Effector memory CD8-positive, alpha-beta T cell (primary cell): ENCODE measurements around the gene AMER2.
A peak's percentile ranks its signal among the peaks of the same experiment; 100 is the strongest.

ENCODE experiments used
- ATAC-seq: fragments of 150-1000 bp; cut with Tn5 transposase; replicated peaks from 2 replicates; pipeline ENCODE4 v1.10.0; 2021; ENCODE audit warnings: mild to moderate bottlenecking, moderate library complexity
- DNase-seq, 3 experiments: peaks; one replicate each; pipeline ENCODE4 v3.0.0; 2021
- H3K27ac Mint-ChIP-seq, 2 donors: one replicate each; pipeline ENCODE4 v1.8.0; 2022; ENCODE audit warnings: mild to moderate bottlenecking in 2 of 2, mixed read lengths in 2 of 2, moderate library complexity in 2 of 2
- H3K27me3 Mint-ChIP-seq, 2 donors: one replicate each; pipeline ENCODE4 v1.8.0; 2022; ENCODE audit warnings: mixed read lengths in 2 of 2
- H3K36me3 Mint-ChIP-seq: one replicate; pipeline ENCODE4 v1.8.0; 2022; ENCODE audit warnings: mild to moderate bottlenecking, moderate library complexity, mixed read lengths; ENCODE audit not compliant: insufficient read depth
- H3K4me1 Mint-ChIP-seq, 2 donors: one replicate each; pipeline ENCODE4 v1.8.0; 2022; ENCODE audit warnings: low read depth in 2 of 2, mixed read lengths in 2 of 2
- H3K4me3 Mint-ChIP-seq, 2 donors: one replicate each; pipeline ENCODE4 v1.8.0; 2022; ENCODE audit warnings: mild to moderate bottlenecking in 2 of 2, mixed read lengths in 2 of 2, moderate library complexity in 2 of 2
- H3K9me3 Mint-ChIP-seq, 2 donors: one replicate each; pipeline ENCODE4 v1.8.0; 2022; ENCODE audit warnings: mixed read lengths in 2 of 2

The AMER2 gene

DNA sequence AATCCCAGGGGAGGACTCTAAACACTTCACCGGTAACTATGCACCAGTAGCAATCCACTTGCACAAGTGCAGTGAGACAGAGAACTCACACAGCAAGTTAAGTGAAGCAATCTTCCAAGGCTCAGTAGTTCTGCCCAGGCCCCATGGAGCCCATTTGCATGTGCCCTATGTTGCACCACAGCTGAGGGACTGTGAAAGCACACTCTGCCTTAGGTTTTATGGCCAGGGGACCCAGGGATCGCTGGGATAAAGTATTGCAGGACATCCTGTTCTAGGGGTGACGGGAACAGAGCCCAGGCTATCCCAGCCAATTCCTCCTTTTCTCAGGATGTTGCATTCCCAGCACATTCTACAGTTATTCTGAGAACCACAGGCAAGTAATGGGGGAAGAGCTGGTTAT lies 6.0 kb upstream of the AMER2 start:
- Mint-ChIP-seq H3K4me1 (no peaks in the 10 kb centered on the region), H3K4me3 (no peak overlapping the region), H3K27me3 (peaks cover 53 to 95% of the 10 kb centered on the region in 2 donors), H3K36me3 (peaks cover 3% of the 10 kb centered on the region), H3K27ac (no peak overlapping the region), H3K9me3 (peaks cover 0 to 5% of the 10 kb centered on the region in 2 donors)
- DNase-seq (no peak), ATAC-seq (no peak)

DNA sequence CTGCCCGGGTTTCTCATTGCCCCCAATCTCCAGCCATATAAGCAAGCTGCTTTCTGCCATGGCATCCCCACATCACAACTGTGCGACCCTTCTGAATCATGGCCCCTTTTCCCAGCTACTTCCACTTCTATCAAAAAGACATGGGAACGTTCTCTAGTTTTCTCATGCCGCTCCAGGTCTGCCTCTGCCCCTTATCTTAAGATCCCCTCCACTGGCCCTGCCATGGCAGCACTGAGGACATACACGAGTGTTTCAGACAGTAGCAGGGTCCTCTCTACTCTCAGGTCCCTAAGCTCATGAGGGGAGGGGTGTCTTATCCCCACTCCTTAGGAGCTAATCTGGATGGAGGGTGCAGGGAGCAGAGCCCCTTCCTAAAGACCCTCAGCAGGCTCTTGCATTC lies 5.5 kb upstream of the AMER2 start:
- Mint-ChIP-seq H3K4me3 (no peak overlapping the region), H3K27ac (no peak overlapping the region), H3K36me3 (peaks cover 3% of the 10 kb centered on the region), H3K4me1 (no peaks in the 10 kb centered on the region), H3K9me3 (peaks cover 0 to 5% of the 10 kb centered on the region in 2 donors), H3K27me3 (peaks cover 58 to 95% of the 10 kb centered on the region in 2 donors)
- ATAC-seq = no peak
- no peak for DNase-seq

DNA sequence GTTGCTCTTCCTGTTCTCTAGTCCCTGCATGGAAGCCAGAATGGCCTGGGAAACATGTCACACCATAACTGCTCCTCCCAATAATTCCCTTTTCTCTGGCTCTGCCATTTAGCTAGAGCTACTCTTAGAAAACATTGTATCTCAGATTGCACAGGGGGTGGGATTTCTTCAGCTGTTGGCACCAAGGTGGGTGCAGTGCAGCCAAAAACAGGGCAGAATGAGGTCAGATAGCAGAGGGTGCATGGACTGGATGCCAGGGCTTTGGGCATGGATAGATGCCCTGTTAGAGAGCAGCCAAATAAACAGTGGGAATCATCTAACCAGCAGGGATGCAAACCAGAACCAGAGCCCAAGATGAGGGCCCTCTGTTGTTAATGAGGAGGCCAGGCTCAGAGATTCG lies 4.9 kb upstream of the AMER2 start:
- no peak for ATAC-seq
- Mint-ChIP-seq H3K27me3 (peaks cover 64 to 95% of the 10 kb centered on the region in 2 donors), H3K4me3 (no peak overlapping the region), H3K9me3 (peaks cover 0 to 5% of the 10 kb centered on the region in 2 donors), H3K36me3 (peaks cover 3% of the 10 kb centered on the region), H3K4me1 (peaks cover under 1 to 5% of the 10 kb centered on the region in 2 donors), H3K27ac (no peak overlapping the region)
- no peak for DNase-seq

DNA sequence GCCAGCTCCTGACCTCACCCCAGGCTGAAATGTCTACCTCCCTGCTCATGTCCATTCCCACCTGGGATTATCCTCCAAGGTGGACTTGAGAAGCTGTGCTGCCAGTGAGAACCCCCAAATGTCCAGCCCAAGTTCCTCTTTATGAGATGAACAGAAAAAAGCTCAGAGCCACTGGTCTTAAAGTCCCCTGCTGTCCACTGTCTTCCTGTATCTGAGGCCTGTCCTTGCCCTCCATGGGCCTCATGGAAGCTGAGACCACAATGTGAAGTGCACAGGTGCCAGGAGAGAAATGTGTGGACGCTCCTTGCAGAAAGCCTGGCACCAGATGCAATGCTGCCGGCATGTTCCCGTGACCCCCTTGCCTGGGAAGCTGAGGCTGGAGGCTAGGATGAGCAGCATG lies 3.3 kb upstream of the AMER2 start:
- DNase-seq (no peak), ATAC-seq (no peak)
- H3K4me1 Mint-ChIP-seq = peaks cover 8 to 11% of the 10 kb centered on the region in 2 donors
- H3K9me3 Mint-ChIP-seq = peaks cover 0 to 5% of the 10 kb centered on the region in 2 donors
- H3K36me3 Mint-ChIP-seq = no peaks in the 10 kb centered on the region
- no peak overlapping the region for H3K27ac Mint-ChIP-seq
- H3K27me3 Mint-ChIP-seq = peaks cover 70 to 93% of the 10 kb centered on the region in 2 donors
- H3K4me3 Mint-ChIP-seq = no peak overlapping the region

DNA sequence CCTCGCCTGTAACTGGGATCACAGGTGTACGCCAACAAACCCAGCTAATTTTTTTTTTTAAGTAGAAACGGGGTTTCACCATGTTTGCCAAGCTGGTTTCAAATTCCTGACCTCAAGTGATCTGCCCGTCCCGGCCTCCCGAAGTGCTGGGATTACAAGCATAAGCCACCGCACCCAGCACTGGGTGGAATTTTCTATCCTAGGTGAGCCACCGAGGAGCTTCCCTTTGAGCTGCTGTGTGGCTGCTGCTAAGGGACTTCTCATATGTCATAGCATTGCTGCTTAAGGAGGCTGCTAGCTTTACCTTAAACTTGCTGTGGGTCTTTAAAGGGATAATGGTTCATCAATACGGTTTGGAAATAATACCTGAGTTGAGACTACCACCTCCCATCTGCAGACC lies 2.9 kb upstream of the AMER2 start:
- DNase-seq (no peak), ATAC-seq (no peak)
- H3K36me3 Mint-ChIP-seq = no peaks in the 10 kb centered on the region
- H3K27ac Mint-ChIP-seq = no peak overlapping the region
- peaks cover 74 to 93% of the 10 kb centered on the region in 2 donors for H3K27me3 Mint-ChIP-seq
- H3K4me3 Mint-ChIP-seq = no peak overlapping the region
- H3K4me1 Mint-ChIP-seq = peaks cover 8 to 11% of the 10 kb centered on the region in 2 donors
- peaks cover 0 to 5% of the 10 kb centered on the region in 2 donors for H3K9me3 Mint-ChIP-seq

DNA sequence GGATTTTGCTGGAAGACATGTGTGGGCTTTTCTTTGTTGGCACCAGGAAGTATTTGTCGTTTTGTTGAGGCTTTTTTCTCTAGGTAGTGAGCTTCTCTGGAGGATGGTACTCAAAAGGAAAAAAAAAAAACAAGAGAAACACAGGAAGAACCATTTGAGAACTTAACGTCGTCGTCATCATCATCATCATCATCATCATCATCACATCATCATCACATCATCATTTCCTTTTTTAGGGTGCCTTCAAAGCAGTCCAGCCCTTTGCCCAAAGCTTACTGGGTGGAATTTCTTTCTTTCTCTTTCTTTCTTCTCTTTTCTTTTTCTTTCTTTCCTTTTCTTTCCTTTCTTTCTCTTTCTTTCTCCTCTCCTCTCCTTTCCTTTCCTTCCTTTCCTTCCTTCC lies 2.2 kb upstream of the AMER2 start:
- H3K9me3 Mint-ChIP-seq = peaks cover 0 to 5% of the 10 kb centered on the region in 2 donors
- H3K27me3 Mint-ChIP-seq = peaks cover 80 to 96% of the 10 kb centered on the region in 2 donors
- H3K27ac Mint-ChIP-seq = no peak overlapping the region
- no peaks in the 10 kb centered on the region for H3K36me3 Mint-ChIP-seq
- ATAC-seq = no peak
- DNase-seq = no peak
- peaks cover 8 to 11% of the 10 kb centered on the region in 2 donors for H3K4me1 Mint-ChIP-seq
- H3K4me3 Mint-ChIP-seq = no peak overlapping the region

DNA sequence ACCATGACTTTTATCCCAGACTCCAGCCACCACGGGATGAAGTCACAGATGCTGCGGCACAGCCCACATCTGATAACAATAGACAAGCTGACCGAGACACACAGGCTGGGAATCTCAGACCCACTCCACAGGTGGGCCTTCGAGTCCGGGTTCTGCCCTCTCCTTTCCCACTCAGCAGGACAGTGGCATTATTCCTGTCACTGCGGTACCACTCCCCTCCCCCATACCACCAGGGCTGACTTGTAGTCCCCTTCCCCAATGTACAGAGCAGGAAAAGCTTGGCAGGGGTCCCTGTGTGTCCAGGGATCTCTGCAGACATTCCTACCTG lies 179 bp upstream of the AMER2 start:
- H3K4me1 Mint-ChIP-seq = peaks cover 8 to 11% of the 10 kb centered on the region in 2 donors
- no peak overlapping the region for H3K27ac Mint-ChIP-seq
- H3K4me3 Mint-ChIP-seq = peak overlapping the region in 1 of 2 donors; percentile 57

DNA sequence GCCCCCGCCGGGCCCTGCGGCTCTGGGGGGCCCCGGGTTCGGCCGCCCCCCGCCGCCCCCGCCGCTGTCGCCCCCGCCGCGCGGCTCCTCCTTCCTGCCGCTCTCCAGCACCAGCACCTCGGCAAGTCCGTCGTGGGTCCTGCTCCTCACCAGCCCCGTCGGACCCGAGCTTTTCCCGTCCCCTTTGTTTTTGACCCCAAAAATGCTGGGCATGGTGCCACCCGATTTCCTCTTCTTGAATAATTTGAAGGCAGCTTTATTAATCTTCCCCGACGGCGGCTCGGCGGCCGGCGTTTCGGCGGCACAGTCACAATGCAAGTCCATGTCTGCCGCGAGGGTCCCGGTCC lies 945 bp downstream of the AMER2 start:
- DNase-seq = no peak
- Mint-ChIP-seq H3K4me3 (peak overlapping the region; percentile 57 to 58), H3K27ac (no peak overlapping the region), H3K27me3 (peaks cover 65 to 73% of the 10 kb centered on the region in 2 donors), H3K9me3 (no peaks in the 10 kb centered on the region), H3K36me3 (peaks cover 3% of the 10 kb centered on the region), H3K4me1 (peaks cover 8 to 11% of the 10 kb centered on the region in 2 donors)
- ATAC-seq = no peak

More for the DNA sequence above, 179 bp upstream of the AMER2 start:
- no peaks in the 10 kb centered on the region for H3K9me3 Mint-ChIP-seq
- peaks cover 3% of the 10 kb centered on the region for H3K36me3 Mint-ChIP-seq
- H3K27me3 Mint-ChIP-seq = peaks cover 70 to 84% of the 10 kb centered on the region in 2 donors
- no peak for ATAC-seq
- no peak for DNase-seq

DNA sequence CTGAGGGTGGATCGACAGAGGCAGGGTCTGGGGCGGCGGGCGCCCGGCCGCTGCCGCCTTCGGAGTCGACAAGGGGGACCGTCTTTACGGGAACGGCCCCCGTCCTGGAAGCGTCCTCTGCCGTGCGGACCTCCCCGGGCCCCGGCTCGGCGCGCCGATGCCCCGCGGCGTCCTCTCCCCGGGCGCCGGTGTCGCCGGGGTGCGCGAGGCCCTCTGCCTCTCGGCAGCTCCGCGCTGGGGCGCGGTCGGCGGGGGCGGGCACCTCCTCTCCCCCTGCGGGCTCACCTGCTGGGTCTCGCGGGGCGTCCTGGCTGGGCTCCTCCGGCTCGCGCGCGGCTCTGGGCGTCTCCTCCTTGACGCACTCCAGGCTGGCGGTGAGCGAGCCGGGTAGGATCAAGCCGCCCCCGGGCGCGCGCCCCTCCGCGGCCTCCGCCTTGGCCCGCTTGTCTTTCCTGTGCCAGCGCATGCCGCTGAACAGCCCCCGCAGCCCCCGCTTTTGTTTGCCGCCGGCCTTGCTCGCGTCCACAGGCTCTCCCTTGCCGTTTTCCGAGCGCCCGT lies 1.5 kb downstream of the AMER2 start:
- Mint-ChIP-seq H3K27me3 (peaks cover 62 to 69% of the 10 kb centered on the region in 2 donors), H3K4me1 (peaks cover 8 to 11% of the 10 kb centered on the region in 2 donors), H3K4me3 (peak overlapping the region in 1 of 2 donors; percentile 44), H3K27ac (no peak overlapping the region), H3K36me3 (peaks cover 3% of the 10 kb centered on the region), H3K9me3 (no peaks in the 10 kb centered on the region)
- ATAC-seq = no peak
- no peak for DNase-seq

DNA sequence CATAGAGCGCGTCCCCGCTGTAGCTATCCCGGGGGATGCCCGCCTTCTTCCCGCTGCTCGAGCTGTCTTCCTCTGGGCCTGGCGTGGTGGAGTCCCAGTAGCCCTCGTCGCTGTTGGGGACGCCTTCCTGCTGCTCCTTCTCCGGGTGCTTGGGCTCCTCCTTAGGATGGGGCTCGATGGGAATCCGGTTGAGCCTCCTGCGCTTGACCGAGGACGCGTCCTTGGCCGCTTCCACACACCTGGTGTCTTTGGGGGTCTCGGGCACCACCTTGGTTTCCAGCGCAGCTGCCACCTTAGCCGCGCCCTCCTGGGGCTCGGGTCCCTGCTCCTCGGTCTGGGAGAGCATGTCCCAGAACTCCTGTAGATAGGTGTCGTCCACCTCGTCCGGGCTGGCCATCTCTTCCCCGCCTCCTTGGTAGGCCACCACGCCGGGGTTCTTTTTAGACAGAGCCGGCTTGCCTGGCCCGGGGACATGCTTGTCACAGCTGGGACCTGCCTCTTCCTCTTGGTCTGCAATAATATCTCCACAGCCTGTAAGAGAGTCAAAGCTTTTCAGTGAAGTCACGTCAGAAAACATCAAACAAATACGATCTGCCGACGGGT lies 2.0 kb downstream of the AMER2 start:
- no peaks in the 10 kb centered on the region for H3K9me3 Mint-ChIP-seq
- H3K4me3 Mint-ChIP-seq = peak overlapping the region in 1 of 2 donors; percentile 44
- peaks cover 8 to 11% of the 10 kb centered on the region in 2 donors for H3K4me1 Mint-ChIP-seq
- H3K27ac Mint-ChIP-seq = no peak overlapping the region
- H3K27me3 Mint-ChIP-seq = peaks cover 57 to 69% of the 10 kb centered on the region in 2 donors
- ATAC-seq = no peak
- DNase-seq = no peak
- peaks cover 3% of the 10 kb centered on the region for H3K36me3 Mint-ChIP-seq

DNA sequence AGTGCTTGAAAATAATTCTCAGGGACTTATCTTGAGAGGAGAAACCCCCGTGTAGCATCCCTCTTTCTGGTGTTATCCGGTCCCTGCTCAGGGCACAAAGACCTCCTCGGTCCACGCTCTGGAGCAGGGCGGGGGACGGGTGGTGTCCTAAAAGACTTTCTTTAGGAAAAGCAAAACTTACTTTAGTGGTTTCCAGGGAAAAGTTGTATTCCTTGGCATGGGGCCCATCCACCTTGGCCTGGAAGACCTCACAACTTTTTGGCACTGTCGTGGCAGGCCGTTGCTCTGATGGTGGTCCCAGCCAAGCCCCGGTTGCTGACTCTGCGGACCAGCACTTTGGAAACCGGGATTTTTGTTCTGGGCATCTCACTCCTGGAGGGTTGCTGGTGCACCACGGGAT lies 2.7 kb downstream of the AMER2 start:
- DNase-seq = no peak
- no peak overlapping the region for H3K27ac Mint-ChIP-seq
- peaks cover 8 to 11% of the 10 kb centered on the region in 2 donors for H3K4me1 Mint-ChIP-seq
- no peak for ATAC-seq
- H3K36me3 Mint-ChIP-seq = peaks cover 3% of the 10 kb centered on the region
- no peak overlapping the region for H3K4me3 Mint-ChIP-seq
- no peaks in the 10 kb centered on the region for H3K9me3 Mint-ChIP-seq
- H3K27me3 Mint-ChIP-seq = peaks cover 53 to 63% of the 10 kb centered on the region in 2 donors

DNA sequence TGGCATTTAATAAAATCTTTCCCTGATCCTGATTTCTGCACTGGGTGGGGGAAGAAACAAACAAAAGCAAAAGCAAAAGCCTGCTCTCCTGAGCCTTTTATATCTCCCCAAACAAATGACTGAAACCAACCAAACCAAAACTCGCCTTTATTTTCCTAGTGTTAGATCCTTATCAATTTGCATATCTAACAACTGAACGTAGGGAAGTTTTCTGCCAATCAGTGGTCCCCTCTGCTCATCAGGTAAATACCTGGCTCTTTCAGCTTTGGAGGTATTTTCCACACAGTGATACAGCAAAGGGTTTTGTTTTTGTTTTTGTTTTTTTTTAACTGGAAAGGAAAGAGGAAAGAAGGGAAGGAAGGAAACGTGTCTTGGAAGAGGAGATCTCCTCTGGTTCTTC lies 3.3 kb downstream of the AMER2 start:
- ATAC-seq (no peak), DNase-seq (no peak)
- no peaks in the 10 kb centered on the region for H3K9me3 Mint-ChIP-seq
- H3K4me1 Mint-ChIP-seq = peaks cover 8 to 11% of the 10 kb centered on the region in 2 donors
- H3K36me3 Mint-ChIP-seq = peaks cover 3% of the 10 kb centered on the region
- no peak overlapping the region for H3K27ac Mint-ChIP-seq
- H3K27me3 Mint-ChIP-seq = peaks cover 51 to 62% of the 10 kb centered on the region in 2 donors
- H3K4me3 Mint-ChIP-seq = no peak overlapping the region

DNA sequence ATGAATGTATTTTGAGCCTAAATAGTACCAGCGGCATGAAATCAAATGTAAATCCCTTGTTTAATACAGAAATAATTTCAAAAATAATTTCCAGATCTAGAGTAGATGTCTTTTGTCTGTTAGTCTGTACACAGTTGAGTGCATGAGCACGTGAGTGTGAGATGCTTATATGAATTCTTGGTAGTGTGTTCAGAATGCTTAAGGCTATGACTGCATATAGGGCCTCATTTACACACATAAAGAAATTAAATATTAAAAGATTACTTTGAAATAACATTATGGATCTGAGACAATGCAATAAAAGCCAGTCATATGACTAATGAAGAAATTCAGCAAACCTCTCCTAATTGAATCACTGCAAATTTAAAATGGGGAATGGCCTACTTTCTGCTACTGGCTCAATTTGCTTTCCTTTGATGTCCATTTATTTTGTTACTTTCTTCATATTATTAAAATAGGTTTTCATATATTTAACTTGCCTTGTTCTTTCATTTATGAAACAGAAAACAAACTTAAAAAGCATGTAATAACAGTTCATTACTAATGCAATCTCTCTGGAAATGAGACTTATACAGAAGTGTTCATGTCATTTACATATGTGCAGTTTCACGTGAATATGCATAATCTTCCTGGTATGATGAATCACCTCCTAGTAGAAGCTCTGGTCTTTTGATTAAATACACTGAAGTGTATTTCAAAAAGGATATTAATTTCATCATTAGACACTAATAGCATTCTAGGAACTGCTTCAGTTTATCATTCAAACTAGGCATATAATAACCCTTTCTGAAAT lies 4.5 kb downstream of the AMER2 start:
- H3K36me3 Mint-ChIP-seq = peaks cover 3% of the 10 kb centered on the region
- no peak overlapping the region for H3K27ac Mint-ChIP-seq
- no peaks in the 10 kb centered on the region for H3K9me3 Mint-ChIP-seq
- no peak overlapping the region for H3K4me3 Mint-ChIP-seq
- ATAC-seq = no peak
- no peak for DNase-seq
- H3K27me3 Mint-ChIP-seq = peaks cover 46 to 58% of the 10 kb centered on the region in 2 donors
- H3K4me1 Mint-ChIP-seq = peaks cover 8 to 11% of the 10 kb centered on the region in 2 donors

DNA sequence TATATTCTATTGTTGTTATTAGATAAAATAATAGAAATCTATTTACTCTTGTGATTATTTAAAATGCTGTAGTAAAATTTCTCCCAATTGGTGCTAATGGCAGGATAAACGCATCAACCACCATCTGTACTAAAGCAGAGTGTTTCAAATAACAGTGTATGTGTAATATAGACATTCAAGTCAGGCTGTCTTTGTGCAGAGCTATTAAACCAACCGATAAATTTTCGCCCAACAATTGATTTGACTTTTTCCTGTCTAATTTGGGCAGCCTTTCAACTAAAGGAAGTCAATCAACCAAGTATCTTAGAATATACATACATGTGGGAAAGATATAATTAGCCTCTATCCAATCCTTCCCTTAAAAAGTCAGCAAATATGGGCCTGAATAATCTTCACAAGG lies 5.8 kb downstream of the AMER2 start:
- Mint-ChIP-seq H3K4me3 (no peak overlapping the region), H3K9me3 (no peaks in the 10 kb centered on the region), H3K4me1 (peaks cover 0 to under 1% of the 10 kb centered on the region in 2 donors), H3K27ac (no peak overlapping the region), H3K36me3 (peaks cover 3% of the 10 kb centered on the region), H3K27me3 (peaks cover 34 to 51% of the 10 kb centered on the region in 2 donors)
- DNase-seq (no peak), ATAC-seq (no peak)
